Osteocyte (in vitro differentiated cells): Measurements from ENCODE around the gene SYS1. TPM values are rescaled to one million over a fixed set of nuclear protein-coding genes. Genes with fewer than 3 reads are reported as not detected.
A peak's percentile ranks its signal among the peaks of the same experiment; 100 is the strongest.

Experiments used
- DNase-seq: peaks from one replicate; pipeline ENCODE4 v3.0.0; 2021; ENCODE audit warnings: mixed read lengths; ENCODE audit not compliant: unreplicated experiment; ENCODE audit errors: extremely low spot score
- H3K27ac Mint-ChIP-seq: one replicate; pipeline ENCODE4 v1.8.0; 2021; ENCODE audit warnings: mild to moderate bottlenecking, mixed read lengths; ENCODE audit not compliant: unreplicated experiment
- H3K27me3 Mint-ChIP-seq: one replicate; pipeline ENCODE4 v1.8.0; 2021; ENCODE audit warnings: mixed read lengths; ENCODE audit not compliant: unreplicated experiment
- H3K36me3 Mint-ChIP-seq: one replicate; pipeline ENCODE4 v1.8.0; 2021; ENCODE audit warnings: mixed read lengths; ENCODE audit not compliant: unreplicated experiment
- H3K4me1 Mint-ChIP-seq: one replicate; pipeline ENCODE4 v1.8.0; 2021; ENCODE audit warnings: mixed read lengths; ENCODE audit not compliant: unreplicated experiment
- H3K4me3 Mint-ChIP-seq: one replicate; pipeline ENCODE4 v1.8.0; 2021; ENCODE audit warnings: mild to moderate bottlenecking, moderate library complexity, mixed read lengths; ENCODE audit not compliant: unreplicated experiment
- H3K9me3 Mint-ChIP-seq: one replicate; pipeline ENCODE4 v1.8.0; 2021; ENCODE audit warnings: mixed read lengths; ENCODE audit not compliant: unreplicated experiment
- CTCF ChIP-seq: fragments of 200-600 bp; sonication (generic); IDR thresholded peaks from 2 replicates; pipeline ENCODE4 v1.5.0; 2021; ENCODE audit warnings: antibody characterized with exemption, mild to moderate bottlenecking, moderate library complexity
- long read RNA-seq: library from polyadenylated mRNA; unstranded; transcript quantifications from one replicate; pipeline ENCODE4 v2.0.0, GENCODE V29; 2021
- total RNA-seq: library from RNA; stranded (reverse); gene quantifications from 2 replicates; pipeline ENCODE4 v1.2.1, GENCODE V29; 2021

Gene SYS1
- 23.7 and 23.8 TPM in 2 replicates for total RNA-seq
- long read RNA-seq, transcript SYS1-201 (4 exons, 2,862 nt): major isoform, 140 of 161 reads
- long read RNA-seq, transcript SYS1-205 (3 exons, 433 nt): minor isoform, 12 of 161 reads
- long read RNA-seq, partial matches to known transcripts: 2 of 161 reads
- long read RNA-seq, other reads (novel, unspliced or antisense): 6 of 161 reads

DNA sequence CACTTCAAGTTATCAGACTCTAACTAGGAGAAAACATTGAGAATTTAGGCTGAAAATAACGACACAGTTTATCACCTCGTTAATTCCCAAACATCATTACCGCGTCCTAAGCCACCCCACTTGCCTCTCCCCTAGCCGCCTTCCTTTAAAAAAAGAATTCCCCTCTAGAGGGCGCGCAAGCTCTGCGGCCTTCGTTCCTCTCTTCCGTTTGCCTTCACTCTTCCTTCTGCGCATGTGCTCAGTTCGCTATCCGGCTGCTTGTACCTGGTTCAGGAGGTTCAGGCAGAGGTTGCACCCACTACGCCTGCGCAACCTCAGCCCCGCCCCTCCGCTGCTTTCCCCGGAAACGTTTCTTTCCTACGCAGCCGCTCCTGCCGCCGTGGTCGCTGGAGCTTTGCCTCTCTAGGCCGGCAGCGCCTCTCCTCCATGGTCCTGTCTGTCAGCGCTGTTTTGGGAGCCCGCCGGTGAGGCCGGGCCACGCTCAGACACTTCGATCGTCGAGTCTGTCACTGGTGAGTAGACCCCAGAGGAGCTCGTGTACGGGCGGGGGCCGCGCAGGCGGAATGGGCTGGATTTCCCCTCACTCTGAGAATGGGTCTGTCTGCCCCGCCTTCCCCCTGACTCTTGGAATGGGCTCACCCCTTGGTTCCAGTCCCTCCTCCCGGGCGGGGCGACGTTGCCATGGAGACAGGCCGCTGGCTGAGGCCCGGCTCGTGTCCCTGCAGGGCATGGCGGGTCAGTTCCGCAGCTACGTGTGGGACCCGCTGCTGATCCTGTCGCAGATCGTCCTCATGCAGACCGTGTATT is at the start of gene SYS1:
TSS of gene SYS1 (plus strand) at position 353 of the 807 bp plus-strand sequence. CDS start at position 729, 376 bp downstream.
- Mint-ChIP-seq H3K4me3 (peak within 1 kb of the TSS; percentile 98), H3K36me3 (peaks cover 12% of the 10 kb centered on the region), H3K4me1 (peaks cover 46% of the 10 kb centered on the region), H3K9me3 (no peaks in the 10 kb centered on the region), H3K27ac (peak within 1 kb of the TSS; percentile 100), H3K27me3 (no peaks in the 10 kb centered on the region)
- TF ChIP-seq CTCF: peak; percentile 92
- peak; percentile 99 for DNase-seq

- TF ChIP-seq CTCF: no peak
- H3K4me3 Mint-ChIP-seq: no peak overlapping the region
- no peak for DNase-seq
- H3K4me1 Mint-ChIP-seq: peaks cover 4% of the 10 kb centered on the region
- H3K27me3 Mint-ChIP-seq: peaks cover 6% of the 10 kb centered on the region
- H3K9me3 Mint-ChIP-seq: no peaks in the 10 kb centered on the region
- no peaks in the 10 kb centered on the region for H3K36me3 Mint-ChIP-seq
- H3K27ac Mint-ChIP-seq: no peak overlapping the region
Observed at GRCh38 chr20:45313943-45314342, 49.0 kb upstream of the SYS1 start.

DNA sequence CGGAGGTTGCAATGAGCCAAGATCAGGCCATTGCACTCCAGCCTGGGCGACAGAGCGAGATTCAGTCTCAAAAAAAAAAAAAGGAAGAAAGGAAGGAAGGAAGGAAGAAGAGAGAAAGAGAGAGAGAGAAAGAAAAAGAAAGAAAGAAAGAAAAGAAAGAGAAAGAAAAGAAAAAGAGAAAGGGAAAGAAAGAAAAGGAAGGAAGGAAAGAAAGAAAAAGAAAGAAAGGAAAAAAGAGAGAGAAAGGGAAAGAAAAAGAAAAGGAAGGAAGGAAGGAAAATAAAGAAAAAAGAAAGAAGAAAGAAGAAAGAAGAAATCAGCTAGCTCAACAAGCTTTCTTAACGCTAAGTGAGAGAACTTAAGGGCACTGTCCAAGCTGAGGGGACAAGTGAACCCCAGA is 47.3 kb upstream of the SYS1 start:
- peaks cover 6% of the 10 kb centered on the region for H3K27me3 Mint-ChIP-seq
- H3K4me3 Mint-ChIP-seq: no peak overlapping the region
- TF ChIP-seq CTCF: no peak
- H3K4me1 Mint-ChIP-seq: peaks cover 8% of the 10 kb centered on the region
- no peak for DNase-seq
- no peaks in the 10 kb centered on the region for H3K36me3 Mint-ChIP-seq
- no peak overlapping the region for H3K27ac Mint-ChIP-seq
- H3K9me3 Mint-ChIP-seq: no peaks in the 10 kb centered on the region

- Mint-ChIP-seq H3K27ac (no peak overlapping the region), H3K36me3 (no peaks in the 10 kb centered on the region), H3K27me3 (peaks cover 6% of the 10 kb centered on the region), H3K4me1 (peaks cover 7% of the 10 kb centered on the region), H3K9me3 (no peaks in the 10 kb centered on the region), H3K4me3 (no peak overlapping the region)
- TF ChIP-seq CTCF: no peak
- DNase-seq: no peak
Observed at GRCh38 chr20:45316150-45317080, 46.5 kb upstream of the SYS1 start.
